ENCODE measurements around the gene UGCG. TPM values are rescaled to one million over a fixed set of nuclear protein-coding genes. Genes with fewer than 3 reads are reported as not detected.

Gene UGCG
- total and polyA plus RNA-seq, 10 of the 15 experiments (the other 5 are each of a cell fraction or from before 2014, with no cell fraction given): 21.7 to 96.6 (median 48.9) TPM

GRCh38 chr9:111938427-111938800, 41.8 kb downstream of the UGCG start:
- intact Hi-C loops (cut with micrococcal nuclease; ENCODE audit: unreplicated experiment): loop anchor here (2.0 kb wide), 1 partner anchor 44 kb away; no protein-coding TSS in a partner anchor
- POLR2A ChIA-PET: interaction anchor here (0.6 to 4.0 kb wide), 12 partner anchors 10 to 97 kb away, joined by 3 to 24 read pairs (median 4); no protein-coding TSS in a partner anchor
- Histone ChIP-seq H3K79me2 (ENCODE audit: control insufficient read depth, insufficient read depth, low read length) (no peaks in the 10 kb centered on the region), H3K4me1 (ENCODE audit: control insufficient read depth, insufficient read depth, low read length) (peaks cover 21% of the 10 kb centered on the region), H3K36me3 (ENCODE audit: control insufficient read depth in 2 of 2, insufficient read depth in 2 of 2, low read length in 1 of 2) (peaks cover 2 to 5% of the 10 kb centered on the region in 2 experiments), H2AFZ (ENCODE audit: control insufficient read depth, low read depth, low read length) (peak overlapping the region; percentile 2), H3K9ac (ENCODE audit: control insufficient read depth, insufficient read depth, low read length) (peak overlapping the region; percentile 26; the same call in 1 of the 2 replicates), H4K20me1 (ENCODE audit: control insufficient read depth, insufficient read depth) (no peaks in the 10 kb centered on the region), H3K27ac (ENCODE audit: control insufficient read depth, insufficient read depth) (peak overlapping the region; percentile 80), H3K27me3 (replicated peaks in 1 of 2; ENCODE audit: control insufficient read depth in 2 of 2, insufficient read depth in 2 of 2, low read length in 1 of 2) (no peaks in the 10 kb centered on the region), H3K9me3 (replicated peaks; ENCODE audit: control insufficient read depth, insufficient read depth, low read length) (no peaks in the 10 kb centered on the region), H3K4me3 (no peak overlapping the region), H3K4me2 (ENCODE audit: control insufficient read depth, insufficient read depth) (peak overlapping the region; percentile 58)
- WGBS (ENCODE audit: insufficient coverage, insufficient replicate concordance, low lambda C conversion rate, missing lambda C conversion rate): 38% methylated on average over 4 of the region's 4 CpGs
- DNase-seq (ENCODE audit: low read depth, low spot score) (no peak), FAIRE-seq (no peak), ATAC-seq (peak; percentile 31)
- BruUV-seq (replicated peaks): TSS peak; percentile 17
- in situ Hi-C loops (cut with MboI): no loop called here
- SMC1A ChIA-PET (ENCODE audit: uncharacterized antibody, unreplicated experiment): interaction anchor here (0.6 to 5.1 kb wide), 30 partner anchors 10 to 1475 kb away, joined by 3 to 57 read pairs (median 6); partner anchors contain the start of gene UGCG
- CTCF ChIA-PET: interaction anchor here (0.8 to 2.4 kb wide), 10 partner anchors 10 to 136 kb away, joined by 3 to 8 read pairs (median 6); no protein-coding TSS in a partner anchor
- TF ChIP-seq ZNF592 (IDR thresholded peaks at IDR 0.05) (no peak), ELK1 (IDR thresholded peaks at IDR 0.05; ENCODE audit: low read depth, low read length) (no peak)
- RAD21 ChIA-PET (ENCODE audit: unreplicated experiment): interaction anchor here (0.8 to 3.6 kb wide), 17 partner anchors 9 to 137 kb away, joined by 3 to 26 read pairs (median 8); partner anchors contain the start of gene UGCG

Measured in GM12878 (cell line).